ENCODE data around the gene SLC25A48.

GRCh38 chr5:135830876-135831275 lies 3.6 kb upstream of the SLC25A48 start:
- TF ChIP-seq CTCF (IDR thresholded peaks at IDR 0.05) = no peak
- TF ChIP-seq POLR2A (IDR thresholded peaks at IDR 0.05) = no peak

All from heart left ventricle (tissue), 13 donors.